SK-N-SH (cell line): ENCODE measurements around the gene CDH2. TPM values are rescaled to one million over a fixed set of nuclear protein-coding genes. Genes with fewer than 3 reads are reported as not detected.

Source experiments
- CTCF ChIA-PET: fragments of 300-600, 350-600 bp; formaldehyde crosslinking; extraction: SDS; loops from one replicate; lab custom pipeline; 2021; lab: Yijun Ruan, JAX
- POLR2A ChIA-PET: fragments of 350-600 bp; sonication (Branson Sonifier 250); formaldehyde crosslinking; extraction: SDS; loops from one replicate; lab custom pipeline; 2020; ENCODE audit warnings: antibody characterized with exemption, inconsistent platforms; lab: Yijun Ruan, JAX
- DNase-seq: peaks from one replicate; pipeline ENCODE4 v3.0.0; 2012
- H2AFZ ChIP-seq: fragments of 200-600 bp; sonication (generic); 2 replicates; pipeline ENCODE4 v1.8.1; 2016; ENCODE audit warnings: antibody characterized with exemption, mild to moderate bottlenecking, low read depth
- H3F3A ChIP-seq: fragments of 200-600 bp; sonication (generic); replicated peaks from 2 replicates; pipeline ENCODE3; 2016; ENCODE audit warnings: antibody characterized with exemption, mild to moderate bottlenecking; ENCODE audit not compliant: insufficient read depth
- H3K27ac ChIP-seq, 2 experiments: fragments of 200-500 bp in 1 of 2; fragments of 200-600 bp in 1 of 2; sonication (Bioruptor generic) in 1 of 2; sonication (generic), shearing (Covaris generic) in 1 of 2; 2 replicates each; pipeline versions ENCODE4 v1.5.1 to v1.6.1; 2014 to 2016; ENCODE audit warnings: low read depth in 2 of 2, inconsistent platforms in 1 of 2, low read length in 1 of 2, mild to moderate bottlenecking in 1 of 2, mixed read lengths in 1 of 2
- H3K27me3 ChIP-seq: fragments of 200-600 bp; sonication (generic), shearing (Covaris generic); 2 replicates; pipeline ENCODE4 v1.6.1; 2016; ENCODE audit warnings: mixed run types; ENCODE audit not compliant: insufficient read depth
- H3K36me3 ChIP-seq, 2 experiments: fragments of 200-500 bp in 1 of 2; fragments of 200-600 bp in 1 of 2; sonication (Bioruptor generic) in 1 of 2; sonication (generic) in 1 of 2; replicated peaks in 1 of 2; 2 replicates each; pipeline versions ENCODE3 to v1.5.1; 2014 to 2016; ENCODE audit warnings: low read length in 1 of 2, mild to moderate bottlenecking in 1 of 2; ENCODE audit not compliant: insufficient read depth in 2 of 2, control insufficient read depth in 1 of 2
- H3K4me1 ChIP-seq, 2 experiments: fragments of 200-500 bp in 1 of 2; fragments of 200-600 bp in 1 of 2; sonication (Bioruptor generic) in 1 of 2; sonication (generic), shearing (Covaris generic) in 1 of 2; 2 replicates each; pipeline versions ENCODE4 v1.5.1 to v1.6.1; 2014 to 2016; ENCODE audit warnings: low read depth in 1 of 2, low read length in 1 of 2, mixed run types in 1 of 2; ENCODE audit not compliant: insufficient read depth in 2 of 2, control insufficient read depth in 1 of 2
- H3K4me2 ChIP-seq: fragments of 200-600 bp; sonication (generic), shearing (Covaris generic); 2 replicates; pipeline ENCODE4 v1.6.1; 2017; ENCODE audit warnings: mixed run types
- H3K4me3 ChIP-seq, 2 experiments: fragments of 200-500 bp in 1 of 2; fragments of 200-600 bp in 1 of 2; sonication (Bioruptor generic) in 1 of 2; sonication (generic), shearing (Covaris generic) in 1 of 2; 2 replicates each; pipeline versions ENCODE4 v1.5.1 to v1.8.1; 2014 to 2016; ENCODE audit warnings: low read depth in 2 of 2, inconsistent platforms in 1 of 2, low read length in 1 of 2, mild to moderate bottlenecking in 1 of 2, mixed read lengths in 1 of 2, moderate library complexity in 1 of 2
- H3K79me2 ChIP-seq: fragments of 200-600 bp; sonication (generic); 2 replicates; pipeline ENCODE4 v1.8.1; 2017; ENCODE audit warnings: mild to moderate bottlenecking; ENCODE audit not compliant: insufficient read depth
- H3K9ac ChIP-seq: fragments of 200-600 bp; sonication (generic); 2 replicates; pipeline ENCODE4 v1.6.1; 2017; ENCODE audit warnings: mixed run types
- H3K9me2 ChIP-seq: fragments of 200-600 bp; sonication (generic); 2 replicates; pipeline ENCODE4 v1.6.1; 2017; ENCODE audit warnings: mixed run types
- H3K9me3 ChIP-seq: fragments of 200-600 bp; sonication (generic); 2 replicates; pipeline ENCODE4 v1.6.1; 2017; ENCODE audit warnings: mixed run types, mild to moderate bottlenecking, moderate library complexity
- H4K20me1 ChIP-seq: fragments of 200-600 bp; sonication (generic); 2 replicates; pipeline ENCODE4 v1.6.1; 2017; ENCODE audit warnings: mild to moderate bottlenecking, mixed run types; ENCODE audit not compliant: insufficient read depth
- ELF1 ChIP-seq: IDR thresholded peaks from 2 replicates; pipeline ENCODE4 v1.4.0; 2012
- EP300 ChIP-seq, 2 experiments: IDR thresholded peaks; 2 replicates each; pipeline versions ENCODE4 v1.4.0 to v1.6.1; 2012; ENCODE audit warnings: borderline replicate concordance in 1 of 2, low read depth in 1 of 2, low read length in 1 of 2
- EZH2phosphoT487 ChIP-seq: fragments of 200-600 bp; sonication (generic); IDR thresholded peaks from 2 replicates; pipeline ENCODE4 v1.6.1; 2017; ENCODE audit warnings: low read depth, mixed run types, mild to moderate bottlenecking, antibody characterized with exemption, moderate library complexity, borderline replicate concordance
- FOSL2 ChIP-seq: IDR thresholded peaks from 2 replicates; pipeline ENCODE4 v1.4.0; 2012; ENCODE audit warnings: low read depth, mild to moderate bottlenecking, moderate library complexity, borderline replicate concordance
- FOXJ3 ChIP-seq: sonication (generic); formaldehyde crosslinking; IDR thresholded peaks from 2 replicates; pipeline ENCODE4 v1.5.1; 2020; ENCODE audit warnings: mild to moderate bottlenecking, missing genetic modification reagents
- FOXM1 ChIP-seq: IDR thresholded peaks from 2 replicates; pipeline ENCODE4 v1.4.0; 2012; ENCODE audit warnings: low read depth, mild to moderate bottlenecking
- IRF3 ChIP-seq: fragments of 150-350 bp; IDR thresholded peaks from 2 replicates; pipeline ENCODE4 v1.6.1; 2016; ENCODE audit warnings: mild to moderate bottlenecking, low read depth, low read length
- MAX ChIP-seq: IDR thresholded peaks from 2 replicates; pipeline ENCODE4 v1.4.0; 2012; ENCODE audit warnings: low read depth
- MXI1 ChIP-seq: IDR thresholded peaks from 2 replicates; pipeline ENCODE4 v1.6.1; 2012; ENCODE audit warnings: mild to moderate bottlenecking, low read depth, low read length, improper control_type of control experiment
- NFIC ChIP-seq: IDR thresholded peaks from 2 replicates; pipeline ENCODE4 v1.4.0; 2012; ENCODE audit warnings: borderline replicate concordance
- NRF1 ChIP-seq: IDR thresholded peaks from 2 replicates; pipeline ENCODE4 v1.6.1; 2012; ENCODE audit warnings: low read depth, mild to moderate bottlenecking, low read length
- PBX3 ChIP-seq: IDR thresholded peaks from 2 replicates; pipeline ENCODE4; 2012
- RAD21 ChIP-seq: IDR thresholded peaks from 2 replicates; pipeline ENCODE4 v1.6.1; 2012; ENCODE audit warnings: mild to moderate bottlenecking, low read length
- RCOR1 ChIP-seq: fragments of 150-350 bp; IDR thresholded peaks from 2 replicates; pipeline ENCODE4 v1.6.1; 2017; ENCODE audit warnings: antibody characterized with exemption, low read length
- SIN3A ChIP-seq: IDR thresholded peaks from 2 replicates; pipeline ENCODE4 v1.6.1; 2012; ENCODE audit warnings: low read depth, mild to moderate bottlenecking, low read length, moderate library complexity, borderline replicate concordance
- SMC3 ChIP-seq: IDR thresholded peaks from 2 replicates; pipeline ENCODE4 v1.6.1; 2012; ENCODE audit warnings: low read depth, low read length, improper control_type of control experiment
- TCF12 ChIP-seq: IDR thresholded peaks from 2 replicates; pipeline ENCODE4 v1.4.0; 2012
- TEAD4 ChIP-seq: IDR thresholded peaks from 2 replicates; pipeline ENCODE4 v1.4.0; 2012; ENCODE audit warnings: mild to moderate bottlenecking, borderline replicate concordance; ENCODE audit not compliant: insufficient read depth
- USF1 ChIP-seq: IDR thresholded peaks from 2 replicates; pipeline ENCODE4 v1.4.0; 2012; ENCODE audit warnings: low read depth, borderline replicate concordance
- USF2 ChIP-seq: fragments of 150-350 bp; IDR thresholded peaks from 2 replicates; pipeline ENCODE4 v1.6.1; 2017; ENCODE audit warnings: antibody characterized with exemption, low read length, low read depth, borderline replicate concordance
- YY1 ChIP-seq: IDR thresholded peaks from 2 replicates; pipeline ENCODE4 v1.4.0; 2012; ENCODE audit warnings: low read depth, mild to moderate bottlenecking
- whole genome bisulfite sequencing: methylation state at CpG from one replicate; pipeline ENCODE4 v1.1.6; 2017; ENCODE audit warnings: low lambda C conversion rate; 5-methylcytosine and 5-hydroxymethylcytosine counted together
- polyA plus RNA-seq, 3 experiments: library from polyadenylated mRNA; depleted of rRNA; stranded (reverse); fragments of >200 nt; gene quantifications; 2 replicates each; pipeline ENCODE4 v1.2.3, GENCODE V29; 2012

The CDH2 gene
- polyA plus RNA-seq, 1 of the 3 experiments (the other 2 are of a cell fraction), result 146 TPM

GRCh38 chr18:28113271-28114029 is 63.5 kb downstream of the CDH2 start:
- H3K9ac ChIP-seq, result peak overlapping the region; percentile 85; the same call in 1 of the 2 replicates
- H3K27me3 ChIP-seq, result no peaks in the 10 kb centered on the region
- no peak overlapping the region for H2AFZ ChIP-seq
- peaks cover 20 to 62% of the 10 kb centered on the region in 2 experiments for H3K4me1 ChIP-seq
- no peak for DNase-seq
- CTCF ChIA-PET, result no interaction called here
- peaks cover 4 to 10% of the 10 kb centered on the region in 2 experiments for H3K36me3 ChIP-seq
- H3K9me3 ChIP-seq, result no peaks in the 10 kb centered on the region
- WGBS, result 46% methylated on average over 3 of the region's 3 CpGs
- no peaks in the 10 kb centered on the region for H3K9me2 ChIP-seq
- H4K20me1 ChIP-seq, result no peaks in the 10 kb centered on the region; the same call in 1 of the 2 replicates
- TF ChIP-seq FOXJ3 (CRISPR knock-in tag) (no peak), FOXM1 (no peak), RAD21 (no peak), EP300 (IDR thresholded peaks at IDR 0.05; ENCODE audit: borderline replicate concordance in 1 of 2, low read depth in 1 of 2, low read length in 1 of 2) (no peak), NRF1 (no peak), SIN3A (no peak), PBX3 (no peak), NFIC (no peak), EZH2phosphoT487 (no peak), RCOR1 (no peak), IRF3 (no peak), ELF1 (no peak), MAX (no peak), MXI1 (no peak), SMC3 (no peak)
- H3F3A ChIP-seq, result peaks cover 81% of the 10 kb centered on the region
- POLR2A ChIA-PET, result no interaction called here
- no peak overlapping the region for H3K4me3 ChIP-seq
- peak overlapping the region; percentile 0 to 99; a peak in 3 of 4 replicates for H3K27ac ChIP-seq
- H3K4me2 ChIP-seq, result peak overlapping the region; percentile 66
- peaks cover 86% of the 10 kb centered on the region for H3K79me2 ChIP-seq

- no peaks in the 10 kb centered on the region for H3K9me3 ChIP-seq
- ChIA-PET POLR2A (no interaction called here), CTCF (no interaction called here)
- peak overlapping the region; percentile 70 for H3K4me2 ChIP-seq
- H3K27me3 ChIP-seq, result no peaks in the 10 kb centered on the region
- H2AFZ ChIP-seq, result no peak overlapping the region
- no peak for DNase-seq
- peaks cover 73% of the 10 kb centered on the region for H3F3A ChIP-seq
- H3K36me3 ChIP-seq, result peaks cover 2 to 16% of the 10 kb centered on the region in 2 experiments
- no peaks in the 10 kb centered on the region; the same call in 1 of the 2 replicates for H4K20me1 ChIP-seq
- H3K9me2 ChIP-seq, result no peaks in the 10 kb centered on the region
- 9% methylated on average over 5 of the region's 5 CpGs for WGBS
- H3K27ac ChIP-seq, result peak overlapping the region; percentile 58 to 99; a peak in 3 of 4 replicates
- H3K4me1 ChIP-seq, result peaks cover 29 to 68% of the 10 kb centered on the region in 2 experiments
- peaks cover 86% of the 10 kb centered on the region for H3K79me2 ChIP-seq
- H3K9ac ChIP-seq, result peak overlapping the region; percentile 72
- peak overlapping the region; percentile 15 to 25; a peak in 2 of 4 replicates for H3K4me3 ChIP-seq
- no peak for TF ChIP-seq USF2
- TF ChIP-seq FOXM1, result peak; percentile 87; the same call in 1 of the 2 replicates
- TF ChIP-seq TCF12, result peak; percentile 93
- peak; percentile 88 for TF ChIP-seq TEAD4
- TF ChIP-seq EZH2phosphoT487, result no peak
- peak; percentile 66; the same call in 1 of the 2 replicates for TF ChIP-seq NFIC
- no peak for TF ChIP-seq USF1
- no peak for TF ChIP-seq YY1
- peak; percentile 94 for TF ChIP-seq FOSL2
These were observed 64.9 kb downstream of the CDH2 start for GRCh38 chr18:28112056-28112470.
